ENCODE measurements around the gene KCNT2. TPM values are rescaled to one million over a fixed set of nuclear protein-coding genes. Genes with fewer than 3 reads are reported as not detected.
A peak's percentile ranks its signal among the peaks of the same experiment; 100 is the strongest.

KCNT2 gene
- total and polyA plus RNA-seq, 2 of the 8 experiments (the other 6 are each of a cell fraction or from before 2014, with no cell fraction given) = 2.3 to 10.2 TPM

GRCh38 chr1:196563768-196564167 lies 44.5 kb downstream of the KCNT2 start:
- Histone ChIP-seq H2AFZ (ENCODE audit: low read length) (no peak overlapping the region), H3K36me3 (ENCODE audit: control insufficient read depth in 2 of 4, insufficient read depth in 4 of 4, low read length in 3 of 4) (peaks cover 0 to 6% (median 0%) of the 10 kb centered on the region in 4 experiments; a peak in 3 of 8 replicates), H3K18ac (ENCODE audit: extremely low read depth, low read length) (no peak overlapping the region), H4K91ac (replicated peaks; ENCODE audit: insufficient read length, low read length) (no peak overlapping the region), H2BK120ac (replicated peaks; ENCODE audit: low read depth, low read length) (no peak overlapping the region), H3K4me2 (ENCODE audit: insufficient read depth in 1 of 2, low read depth in 2 of 2, low read length in 2 of 2) (no peak overlapping the region), H3K79me2 (ENCODE audit: control insufficient read depth in 1 of 2, insufficient read depth in 2 of 2, low read length in 2 of 2) (peaks cover 0 to 71% of the 10 kb centered on the region in 2 experiments; a peak in 2 of 4 replicates), H3K23ac (ENCODE audit: insufficient read length) (no peak overlapping the region), H3K4me3 (ENCODE audit: extremely low read depth in 1 of 4, insufficient read depth in 2 of 4, low read depth in 3 of 4, low read length in 4 of 4) (no peak overlapping the region), H3K4me1 (replicated peaks in 1 of 4; ENCODE audit: control insufficient read depth in 3 of 4, insufficient read depth in 4 of 4, low read length in 3 of 4) (peaks cover 0 to 2% (median 0%) of the 10 kb centered on the region in 4 experiments; a peak in 1 of 7 replicates), H3K27ac (ENCODE audit: low read depth, low read length) (no peak overlapping the region), H2BK5ac (ENCODE audit: low read depth, low read length) (no peak overlapping the region), H4K8ac (ENCODE audit: extremely low read depth, insufficient read depth, low read length) (no peak overlapping the region), H2BK15ac (ENCODE audit: low read length) (no peak overlapping the region), H2BK20ac (ENCODE audit: low read length) (no peak overlapping the region), H3K56ac (replicated peaks; ENCODE audit: insufficient read length, low read depth, low read length) (no peak overlapping the region), H3K9ac (replicated peaks in 1 of 4; ENCODE audit: extremely low read depth in 1 of 4, low read depth in 3 of 4, low read length in 3 of 4) (no peak overlapping the region), H3K79me1 (ENCODE audit: low read depth, low read length) (no peaks in the 10 kb centered on the region; the same call in 1 of the 2 replicates), H3K27me3 (replicated peaks in 1 of 4; ENCODE audit: control insufficient read depth in 3 of 4, extremely low read depth in 1 of 4, insufficient read depth in 3 of 4, low read length in 3 of 4) (no peaks in the 10 kb centered on the region), H3K9me3 (ENCODE audit: insufficient read depth in 2 of 2, low read depth in 1 of 2, low read length in 1 of 2) (peaks cover 0 to 12% of the 10 kb centered on the region in 2 experiments; a peak in 3 of 4 replicates), H2AK5ac (ENCODE audit: low read depth, low read length) (no peak overlapping the region), H3K14ac (ENCODE audit: insufficient read length) (no peak overlapping the region), H4K5ac (ENCODE audit: insufficient read length, low read depth, low read length) (no peak overlapping the region), H2BK12ac (ENCODE audit: low read depth, low read length) (no peak overlapping the region), H4K20me1 (replicated peaks in 1 of 2; ENCODE audit: control insufficient read depth in 1 of 2, insufficient read depth in 2 of 2, low read length in 2 of 2) (peaks cover 0 to 6% of the 10 kb centered on the region in 2 experiments), H3K4ac (replicated peaks; ENCODE audit: insufficient read length, low read depth, low read length) (no peak overlapping the region), H3K23me2 (ENCODE audit: low read depth, low read length) (no peaks in the 10 kb centered on the region)
- ChIA-PET CTCF (ENCODE audit: partially characterized antibody) (no interaction called here), POLR2A (ENCODE audit: partially characterized antibody) (no interaction called here)
- FAIRE-seq (no peak), DNase-seq (ENCODE audit: low read depth in 1 of 2, low spot score in 2 of 2) (no peak)
- 0 out of 2 replicates have a peak, but pooled peaks have one; percentile 53 for TF ChIP-seq KDM1A (IDR thresholded peaks at IDR 0.05; ENCODE audit: borderline replicate concordance, low read length)
- TF ChIP-seq SRF (IDR thresholded peaks at IDR 0.05; ENCODE audit: low read depth, low read length) = no peak

All from H1 (cell line).